ENCODE measurements around the gene DUSP28. TPM values are rescaled to one million over a fixed set of nuclear protein-coding genes. Genes with fewer than 3 reads are reported as not detected.

DUSP28 gene
- total and polyA plus RNA-seq, 2 donors from 2014 or later = 5.9 to 7.0 TPM

GRCh38 chr2:240591784-240592183 is 31.6 kb downstream of the DUSP28 start:
- H3K9me3 ChIP-seq (ENCODE audit: control insufficient read depth in 2 of 3, insufficient read depth in 1 of 3, low read length in 3 of 3) = no peaks in the 10 kb centered on the region
- intact Hi-C loops (cut with DNase I) = no loop called here
- TF ChIP-seq CTCF (IDR thresholded peaks at IDR 0.05; ENCODE audit: borderline replicate concordance, extremely low read depth, insufficient read depth) = no peak
- no peak overlapping the region for H3K4me3 ChIP-seq (ENCODE audit: low read length in 3 of 3)
- no peak for FAIRE-seq
- DNase-seq = peak in 1 of 5 donors; percentile 54
- peaks cover 2 to 14% (median 10%) of the 10 kb centered on the region in 3 donors for H3K36me3 ChIP-seq (ENCODE audit: control insufficient read depth in 2 of 3, insufficient read depth in 3 of 3, low read length in 3 of 3)
- no peak overlapping the region for H3K27ac ChIP-seq (ENCODE audit: low read depth in 2 of 2, low read length in 2 of 2)
- H3K4me1 ChIP-seq (ENCODE audit: control insufficient read depth in 2 of 3, insufficient read depth in 2 of 3, low read depth in 1 of 3, low read length in 3 of 3) = peaks cover 6 to 14% (median 12%) of the 10 kb centered on the region in 3 donors
- H3K9ac ChIP-seq (ENCODE audit: low read length in 3 of 3) = no peak overlapping the region
- H3K27me3 ChIP-seq (ENCODE audit: control insufficient read depth, insufficient read depth, low read length) = no peaks in the 10 kb centered on the region

- Histone ChIP-seq H3K27me3 (ENCODE audit: control insufficient read depth, insufficient read depth, low read length) (no peaks in the 10 kb centered on the region), H3K4me1 (ENCODE audit: control insufficient read depth in 2 of 3, insufficient read depth in 2 of 3, low read depth in 1 of 3, low read length in 3 of 3) (peaks cover 0 to 5% (median 2%) of the 10 kb centered on the region in 3 donors), H3K27ac (ENCODE audit: low read depth in 2 of 2, low read length in 2 of 2) (no peak overlapping the region), H3K9ac (ENCODE audit: low read length in 3 of 3) (no peak overlapping the region), H3K36me3 (ENCODE audit: control insufficient read depth in 2 of 3, insufficient read depth in 3 of 3, low read length in 3 of 3) (peaks cover 2 to 14% (median 10%) of the 10 kb centered on the region in 3 donors), H3K4me3 (ENCODE audit: low read length in 3 of 3) (no peak overlapping the region), H3K9me3 (ENCODE audit: control insufficient read depth in 2 of 3, insufficient read depth in 1 of 3, low read length in 3 of 3) (no peaks in the 10 kb centered on the region)
- FAIRE-seq (no peak), DNase-seq (peak in 2 of 5 donors; percentile 20 to 55)
- intact Hi-C loops (cut with DNase I) = no loop called here
- no peak for TF ChIP-seq CTCF (IDR thresholded peaks at IDR 0.05; ENCODE audit: borderline replicate concordance, extremely low read depth, insufficient read depth)
Observed at GRCh38 chr2:240593026-240593702, 33.0 kb downstream of the DUSP28 start.

- peak in 1 of 5 donors; percentile 70 for DNase-seq
- Histone ChIP-seq H3K27me3 (ENCODE audit: control insufficient read depth, insufficient read depth, low read length) (no peaks in the 10 kb centered on the region), H3K9ac (ENCODE audit: low read length in 3 of 3) (no peak overlapping the region), H3K4me1 (ENCODE audit: control insufficient read depth in 2 of 3, insufficient read depth in 2 of 3, low read depth in 1 of 3, low read length in 3 of 3) (no peaks in the 10 kb centered on the region), H3K36me3 (ENCODE audit: control insufficient read depth in 2 of 3, insufficient read depth in 3 of 3, low read length in 3 of 3) (peaks cover 2 to 14% (median 10%) of the 10 kb centered on the region in 3 donors), H3K27ac (ENCODE audit: low read depth in 2 of 2, low read length in 2 of 2) (no peak overlapping the region), H3K4me3 (ENCODE audit: low read length in 3 of 3) (no peak overlapping the region), H3K9me3 (ENCODE audit: control insufficient read depth in 2 of 3, insufficient read depth in 1 of 3, low read length in 3 of 3) (no peaks in the 10 kb centered on the region)
- intact Hi-C loops (cut with DNase I) = no loop called here
- TF ChIP-seq CTCF (IDR thresholded peaks at IDR 0.05; ENCODE audit: borderline replicate concordance, extremely low read depth, insufficient read depth) = no peak
- no peak for FAIRE-seq
Observed at GRCh38 chr2:240593703-240594451, 33.7 kb downstream of the DUSP28 start.

All from kidney (tissue), 14 donors.